Astrocyte (in vitro differentiated cells and primary cell): ENCODE measurements around the gene OSBPL6. TPM values are rescaled to one million over a fixed set of nuclear protein-coding genes. Genes with fewer than 3 reads are reported as not detected.

ENCODE experiments used
- DNase-seq: peaks from one replicate; pipeline ENCODE4 v3.0.0-alpha.2; 2010; ENCODE audit warnings: low read depth
- FAIRE-seq: peaks from 2 replicates; lab custom pipeline; 2011; peaks lifted over from hg19 to GRCh38; lab: Jason Lieb, UNC
- H2AFZ ChIP-seq: 2 replicates; pipeline ENCODE4 v1.6.0; 2012; ENCODE audit warnings: low read depth, low read length, inconsistent platforms
- H3K27ac ChIP-seq: 2 replicates; pipeline ENCODE4 v1.5.1; 2011; ENCODE audit warnings: low read depth, low read length, inconsistent platforms
- H3K27me3 ChIP-seq: 2 replicates; pipeline ENCODE4 v1.6.0; 2011; ENCODE audit warnings: low read length, inconsistent platforms; ENCODE audit not compliant: insufficient read depth
- H3K36me3 ChIP-seq: 2 replicates; pipeline ENCODE4 v1.5.1; 2011; ENCODE audit warnings: low read length, inconsistent platforms; ENCODE audit not compliant: insufficient read depth
- H3K4me1 ChIP-seq: 2 replicates; pipeline ENCODE4 v1.5.1; 2011; ENCODE audit warnings: low read length, inconsistent platforms; ENCODE audit not compliant: insufficient read depth
- H3K4me2 ChIP-seq: 2 replicates; pipeline ENCODE4 v1.6.0; 2012; ENCODE audit warnings: low read length, inconsistent platforms
- H3K4me3 ChIP-seq: 2 replicates; pipeline ENCODE4 v1.5.1; 2011; ENCODE audit warnings: low read depth, mild to moderate bottlenecking, low read length, inconsistent platforms; ENCODE audit not compliant: insufficient read depth
- H3K79me2 ChIP-seq: 2 replicates; pipeline ENCODE4 v1.6.0; 2012; ENCODE audit warnings: mild to moderate bottlenecking, low read length, inconsistent platforms; ENCODE audit not compliant: insufficient read depth
- H3K9ac ChIP-seq: 2 replicates; pipeline ENCODE4 v1.6.0; 2012; ENCODE audit warnings: mild to moderate bottlenecking, low read length, inconsistent platforms
- H3K9me3 ChIP-seq: 2 replicates; pipeline ENCODE4 v1.5.1; 2012; ENCODE audit warnings: low read depth, mild to moderate bottlenecking, low read length, inconsistent platforms; ENCODE audit not compliant: insufficient read depth
- H4K20me1 ChIP-seq: 2 replicates; pipeline ENCODE4 v1.6.0; 2012; ENCODE audit warnings: low read length, inconsistent platforms; ENCODE audit not compliant: insufficient read depth
- H3K27ac Mint-ChIP-seq: one replicate; pipeline ENCODE4 v1.8.0; 2021; ENCODE audit warnings: mild to moderate bottlenecking, mixed read lengths; ENCODE audit not compliant: unreplicated experiment
- H3K27me3 Mint-ChIP-seq: one replicate; pipeline ENCODE4 v1.8.0; 2021; ENCODE audit warnings: low read depth, mixed read lengths; ENCODE audit not compliant: unreplicated experiment
- H3K36me3 Mint-ChIP-seq: one replicate; pipeline ENCODE4 v1.8.0; 2021; ENCODE audit warnings: low read depth, mixed read lengths; ENCODE audit not compliant: unreplicated experiment
- H3K4me1 Mint-ChIP-seq: one replicate; pipeline ENCODE4 v1.8.0; 2021; ENCODE audit warnings: low read depth, mixed read lengths; ENCODE audit not compliant: unreplicated experiment
- H3K4me3 Mint-ChIP-seq: one replicate; pipeline ENCODE4 v1.8.0; 2021; ENCODE audit warnings: mild to moderate bottlenecking, moderate library complexity, mixed read lengths; ENCODE audit not compliant: unreplicated experiment
- H3K9me3 Mint-ChIP-seq: one replicate; pipeline ENCODE4 v1.8.0; 2021; ENCODE audit warnings: mild to moderate bottlenecking, mixed read lengths; ENCODE audit not compliant: unreplicated experiment
- CTCF ChIP-seq: IDR thresholded peaks from 2 replicates; pipeline ENCODE4 v1.5.1; 2011; ENCODE audit warnings: low read depth, mild to moderate bottlenecking, inconsistent platforms, low read length, moderate library complexity; ENCODE audit not compliant: insufficient read depth
- EZH2 ChIP-seq: IDR thresholded peaks from 2 replicates; pipeline ENCODE4 v1.6.1; 2012; ENCODE audit warnings: mild to moderate bottlenecking, low read length, inconsistent platforms; ENCODE audit not compliant: insufficient read depth
- total RNA-seq: library from RNA; stranded (reverse); gene quantifications from 2 replicates; pipeline ENCODE4 v1.2.1, GENCODE V29; 2021

The OSBPL6 gene
- total RNA-seq, 1 donor from 2014 or later: 13.4 TPM

GRCh38 chr2:178280244-178280852 lies 86.0 kb downstream of the OSBPL6 start:
- no peak overlapping the region for H3K9ac ChIP-seq
- peaks cover 33% of the 10 kb centered on the region for H3K4me1 ChIP-seq
- no peak for TF ChIP-seq EZH2
- peak; percentile 73 for TF ChIP-seq CTCF
- no peaks in the 10 kb centered on the region for H4K20me1 ChIP-seq
- no peak overlapping the region for H3K4me3 ChIP-seq
- no peak overlapping the region for H3K27ac ChIP-seq
- FAIRE-seq (peak; percentile 68), DNase-seq (peak; percentile 41)
- Mint-ChIP-seq H3K9me3 (no peaks in the 10 kb centered on the region), H3K4me3 (no peak overlapping the region), H3K36me3 (peaks cover 2% of the 10 kb centered on the region), H3K4me1 (peaks cover 24% of the 10 kb centered on the region), H3K27ac (no peak overlapping the region), H3K27me3 (no peaks in the 10 kb centered on the region)
- peaks cover 5% of the 10 kb centered on the region for H3K79me2 ChIP-seq
- H3K9me3 ChIP-seq: no peaks in the 10 kb centered on the region
- H3K4me2 ChIP-seq: no peak overlapping the region
- H3K27me3 ChIP-seq: no peaks in the 10 kb centered on the region
- H2AFZ ChIP-seq: no peak overlapping the region
- no peaks in the 10 kb centered on the region for H3K36me3 ChIP-seq

GRCh38 chr2:178282075-178282815 lies 87.9 kb downstream of the OSBPL6 start:
- Mint-ChIP-seq H3K27me3 (no peaks in the 10 kb centered on the region), H3K4me3 (no peak overlapping the region), H3K27ac (peak overlapping the region; percentile 6), H3K36me3 (peaks cover 2% of the 10 kb centered on the region), H3K4me1 (peaks cover 24% of the 10 kb centered on the region), H3K9me3 (no peaks in the 10 kb centered on the region)
- H3K9me3 ChIP-seq: no peaks in the 10 kb centered on the region
- H3K4me1 ChIP-seq: peaks cover 32% of the 10 kb centered on the region
- FAIRE-seq (no peak), DNase-seq (peak; percentile 85)
- H3K79me2 ChIP-seq: peaks cover 5% of the 10 kb centered on the region
- H3K4me2 ChIP-seq: peak overlapping the region; percentile 24
- no peak overlapping the region for H3K9ac ChIP-seq
- TF ChIP-seq CTCF (no peak), EZH2 (no peak)
- H3K27me3 ChIP-seq: no peaks in the 10 kb centered on the region
- H3K36me3 ChIP-seq: no peaks in the 10 kb centered on the region
- no peak overlapping the region for H2AFZ ChIP-seq
- H3K27ac ChIP-seq: no peak overlapping the region
- no peak overlapping the region for H3K4me3 ChIP-seq
- H4K20me1 ChIP-seq: no peaks in the 10 kb centered on the region
